ENCODE measurements around the gene C1QL4.
A peak's percentile ranks its signal among the peaks of the same experiment; 100 is the strongest.
"Not testable (repeated sequence)": the region's sequence is repeated elsewhere in the genome, so short reads cannot be mapped to it uniquely, and the experiment has no call there.

C1QL4 gene

GRCh38 chr12:49298160-49298559 is 38.8 kb downstream of the C1QL4 start:
- DNase-seq, result no peak

DNA sequence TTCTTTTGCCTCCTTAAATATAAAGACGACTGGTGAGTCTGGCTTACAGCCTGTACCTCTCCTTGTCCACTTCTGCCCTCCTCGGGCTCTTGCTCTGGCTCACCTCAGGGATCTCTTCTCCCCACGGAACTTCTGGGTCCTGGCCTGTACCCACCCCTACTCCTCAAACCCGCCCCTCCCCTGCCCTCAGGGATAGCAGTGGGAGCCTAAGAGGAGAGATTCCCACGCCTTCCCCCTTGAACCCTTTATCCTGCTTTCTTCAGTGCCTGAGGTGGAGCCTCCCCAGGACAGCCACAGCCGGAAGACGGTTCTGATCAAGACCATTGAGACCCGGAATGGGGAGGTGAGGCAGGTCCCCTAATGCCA is 39.3 kb downstream of the C1QL4 start:
- no peak for DNase-seq

DNA sequence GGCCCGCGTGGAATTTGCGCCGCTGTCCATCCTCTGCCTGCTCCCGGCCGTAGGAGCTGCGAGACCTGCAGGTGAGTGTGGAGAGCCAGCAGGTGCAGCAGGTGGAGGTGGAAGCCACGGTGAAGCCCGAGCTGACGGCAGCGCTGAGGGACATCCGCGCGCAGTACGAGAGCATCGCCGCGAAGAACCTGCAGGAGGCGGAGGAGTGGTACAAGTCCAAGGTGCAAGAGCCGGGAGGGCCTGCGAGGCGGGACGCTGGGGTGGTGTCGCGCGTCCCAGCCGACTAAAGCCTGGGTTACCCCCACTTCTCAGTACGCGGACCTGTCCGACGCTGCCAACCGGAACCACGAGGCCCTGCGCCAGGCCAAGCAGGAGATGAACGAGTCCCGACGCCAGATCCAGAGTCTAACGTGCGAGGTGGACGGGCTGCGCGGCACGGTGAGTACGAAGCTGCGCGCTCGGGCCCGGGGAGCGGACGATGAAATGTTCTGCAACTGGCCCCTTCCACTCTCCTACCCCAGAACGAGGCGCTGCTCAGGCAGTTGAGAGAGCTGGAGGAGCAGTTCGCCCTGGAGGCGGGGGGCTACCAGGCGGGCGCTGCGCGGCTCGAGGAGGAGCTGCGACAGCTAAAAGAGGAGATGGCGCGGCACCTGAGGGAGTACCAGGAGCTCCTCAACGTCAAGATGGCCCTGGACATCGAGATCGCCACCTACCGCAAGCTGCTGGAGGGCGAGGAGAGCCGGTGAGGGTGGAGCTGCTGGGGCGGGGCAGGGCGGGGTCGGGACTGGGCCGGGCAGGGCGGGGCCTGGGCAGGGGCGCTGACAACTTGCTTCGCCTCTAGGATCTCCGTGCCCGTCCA is 39.9 kb downstream of the C1QL4 start:
- DNase-seq, result peak; percentile 6 to 29

DNA sequence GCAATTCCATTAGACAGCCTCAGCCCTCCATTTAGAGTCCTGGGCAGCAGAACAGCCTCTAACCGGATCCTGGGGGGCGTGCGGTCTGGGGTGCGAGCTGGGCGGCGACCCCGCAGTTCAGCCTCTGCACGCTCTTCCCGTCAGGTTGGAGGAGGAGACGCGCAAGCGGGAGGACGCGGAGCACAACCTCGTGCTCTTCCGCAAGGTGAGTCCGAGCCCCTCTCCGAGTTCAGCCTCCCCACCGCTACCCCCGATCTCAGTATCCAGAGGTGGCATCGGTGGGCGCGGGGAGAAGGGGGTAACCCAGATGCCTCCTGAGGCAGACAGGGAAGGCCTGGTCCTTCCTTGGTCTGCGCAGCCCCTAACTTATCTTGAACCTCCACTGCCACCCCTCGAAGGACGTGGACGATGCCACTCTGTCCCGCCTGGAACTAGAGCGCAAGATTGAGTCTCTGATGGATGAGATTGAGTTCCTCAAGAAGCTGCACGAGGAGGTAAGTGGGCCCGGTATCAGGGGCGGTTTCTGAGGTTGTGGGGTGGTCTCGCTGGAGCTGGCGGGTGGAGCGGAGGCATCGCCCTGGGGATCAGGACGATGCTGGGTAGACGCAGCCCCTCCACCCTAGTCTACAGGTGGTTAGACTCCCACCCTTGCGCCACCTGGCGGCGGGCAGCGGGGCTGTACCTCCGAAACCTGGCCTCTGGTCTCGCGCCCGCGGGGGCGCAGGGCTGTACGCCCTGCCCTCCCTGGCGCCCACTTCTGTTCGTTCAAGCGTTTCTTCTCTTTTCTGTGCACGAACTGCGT is 40.8 kb downstream of the C1QL4 start:
- DNase-seq, result peak; percentile 48 to 65

- no peak for DNase-seq
Measured at GRCh38 chr12:49295082-49295936, 41.7 kb downstream of the C1QL4 start, which contains the start of gene PRPH. Gene PRPH (plus strand): TSS chr12:49295147. CDS start chr12:49295201, 54 bp downstream.

- no peak for DNase-seq
Measured at GRCh38 chr12:49294804-49295081, 42.2 kb downstream of the C1QL4 start.

DNA sequence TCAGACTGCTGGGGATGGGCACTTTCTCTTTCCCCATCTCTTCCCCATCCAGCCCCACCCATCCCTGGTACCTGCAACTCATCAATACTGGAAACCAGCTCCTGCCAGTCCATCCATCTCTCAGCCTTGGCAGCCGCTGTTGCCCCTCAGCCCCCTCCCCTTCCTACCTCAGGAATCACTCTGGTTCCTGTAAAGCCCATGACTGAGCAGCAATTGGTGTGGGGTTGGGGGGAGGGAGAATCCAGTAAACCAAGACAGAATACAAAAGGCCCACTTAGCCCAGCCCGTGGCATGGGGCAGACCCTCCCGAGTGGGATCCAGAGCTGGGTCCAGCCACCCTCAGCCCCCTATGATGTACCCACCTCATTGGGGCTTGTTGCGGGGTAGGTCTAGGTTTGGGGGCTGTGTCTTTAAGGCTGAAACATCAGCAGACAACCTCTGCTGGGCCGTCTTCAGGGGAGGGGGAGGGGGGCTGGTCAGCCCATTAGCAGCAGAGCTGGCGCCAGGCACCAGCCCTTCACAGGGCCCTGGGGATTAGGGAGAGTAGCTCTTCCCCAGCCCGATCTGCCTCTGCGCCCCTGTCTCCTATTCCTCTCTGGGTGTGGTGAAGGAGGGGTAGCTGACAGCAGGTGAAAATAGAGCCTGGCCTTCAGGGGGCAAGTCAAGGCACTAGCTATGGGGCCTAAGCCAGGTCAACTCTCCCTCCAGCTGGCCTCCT is 42.7 kb downstream of the C1QL4 start:
- no peak for DNase-seq

DNA sequence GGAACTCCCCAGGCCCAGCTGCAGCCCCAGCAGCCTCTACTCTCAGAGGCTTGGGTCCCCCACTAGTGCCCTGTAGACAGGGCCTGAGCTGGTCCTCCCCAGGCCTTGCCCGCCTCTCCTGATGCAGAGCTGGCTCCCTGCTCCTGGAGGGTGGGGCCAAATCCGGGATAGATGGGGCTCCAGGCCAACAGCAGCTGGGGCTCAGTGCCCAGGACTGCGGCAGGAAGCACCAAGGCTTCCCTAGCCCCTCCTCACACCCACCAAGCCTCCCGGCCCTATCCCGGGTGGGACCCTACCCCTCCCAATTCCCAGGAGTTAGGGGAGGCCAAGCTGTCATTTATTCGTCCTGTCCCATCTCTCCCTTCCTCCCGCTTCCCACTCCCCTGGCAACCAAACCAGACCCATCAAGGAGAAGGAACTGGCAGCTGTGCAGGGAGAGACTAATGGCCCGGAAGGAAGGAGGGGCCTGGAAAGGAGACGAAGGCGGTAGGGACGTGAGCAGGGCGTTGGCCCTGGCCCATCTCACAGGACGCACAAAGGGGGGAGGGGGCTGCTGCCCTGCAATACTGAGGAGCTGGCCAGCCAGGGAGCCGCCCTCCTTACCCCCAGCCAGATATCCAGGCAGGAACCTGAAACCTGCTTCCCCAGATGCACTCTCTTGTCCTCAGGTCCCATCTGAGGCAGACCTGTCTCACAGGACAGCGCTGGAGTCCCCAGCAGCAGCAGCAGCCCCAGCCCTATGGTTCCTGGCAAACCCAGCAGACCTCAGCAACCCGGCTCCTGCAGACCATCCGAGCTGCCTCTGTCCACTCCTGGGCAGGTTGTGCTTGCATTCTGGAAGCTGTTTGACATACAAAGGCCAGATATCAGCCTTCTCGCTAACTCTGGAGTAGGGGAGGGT is 43.7 kb downstream of the C1QL4 start:
- DNase-seq, result no peak

GRCh38 chr12:49292729-49293055 is 44.3 kb downstream of the C1QL4 start:
- DNase-seq, result no peak

- no peak for DNase-seq
Measured at GRCh38 chr12:49288922-49289555, 47.9 kb downstream of the C1QL4 start.

DNA sequence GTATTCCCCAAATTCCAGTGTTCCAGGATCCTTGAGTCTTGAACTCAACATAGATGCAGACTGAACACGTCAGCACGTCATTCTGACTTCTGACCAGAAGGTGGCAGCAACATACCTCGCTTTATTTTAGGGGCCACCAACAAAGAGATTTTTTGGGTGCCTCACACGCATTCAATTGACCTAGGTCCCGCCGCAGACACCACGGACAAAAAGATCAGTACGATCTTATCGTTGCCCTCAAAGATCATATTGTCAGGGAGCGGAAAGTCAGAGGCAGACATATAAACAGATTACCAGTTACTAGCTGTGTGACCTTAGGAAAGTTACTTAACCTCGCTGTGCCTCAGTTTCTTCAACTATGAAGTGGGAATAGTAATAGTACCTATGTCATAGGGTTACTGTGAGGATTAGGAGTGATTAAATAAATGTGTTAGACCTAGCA is 48.6 kb downstream of the C1QL4 start:
- peak; percentile 56 to 57 for DNase-seq

GRCh38 chr12:49287876-49288275 is 49.1 kb downstream of the C1QL4 start:
- no peak for DNase-seq

DNA sequence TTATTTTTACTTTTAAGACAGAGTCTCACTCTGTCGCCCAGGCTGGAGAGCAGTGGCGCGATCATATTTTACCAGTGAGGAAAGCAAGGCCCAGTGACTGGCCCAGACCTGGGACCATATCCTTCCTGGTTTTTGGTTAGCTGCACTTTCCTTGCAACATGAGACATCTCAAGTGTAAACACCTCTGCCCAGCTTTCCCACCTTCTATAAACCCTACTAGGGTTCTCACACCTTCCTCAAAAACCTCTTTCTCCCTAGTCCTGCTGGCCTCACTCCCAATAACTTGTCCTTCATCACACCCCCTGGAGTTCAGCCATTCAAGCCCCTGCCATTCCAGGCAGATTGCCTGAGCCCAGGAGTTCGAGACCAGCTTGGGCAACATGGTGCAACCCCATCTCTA is 52.3 kb downstream of the C1QL4 start:
- DNase-seq, result no peak

DNA sequence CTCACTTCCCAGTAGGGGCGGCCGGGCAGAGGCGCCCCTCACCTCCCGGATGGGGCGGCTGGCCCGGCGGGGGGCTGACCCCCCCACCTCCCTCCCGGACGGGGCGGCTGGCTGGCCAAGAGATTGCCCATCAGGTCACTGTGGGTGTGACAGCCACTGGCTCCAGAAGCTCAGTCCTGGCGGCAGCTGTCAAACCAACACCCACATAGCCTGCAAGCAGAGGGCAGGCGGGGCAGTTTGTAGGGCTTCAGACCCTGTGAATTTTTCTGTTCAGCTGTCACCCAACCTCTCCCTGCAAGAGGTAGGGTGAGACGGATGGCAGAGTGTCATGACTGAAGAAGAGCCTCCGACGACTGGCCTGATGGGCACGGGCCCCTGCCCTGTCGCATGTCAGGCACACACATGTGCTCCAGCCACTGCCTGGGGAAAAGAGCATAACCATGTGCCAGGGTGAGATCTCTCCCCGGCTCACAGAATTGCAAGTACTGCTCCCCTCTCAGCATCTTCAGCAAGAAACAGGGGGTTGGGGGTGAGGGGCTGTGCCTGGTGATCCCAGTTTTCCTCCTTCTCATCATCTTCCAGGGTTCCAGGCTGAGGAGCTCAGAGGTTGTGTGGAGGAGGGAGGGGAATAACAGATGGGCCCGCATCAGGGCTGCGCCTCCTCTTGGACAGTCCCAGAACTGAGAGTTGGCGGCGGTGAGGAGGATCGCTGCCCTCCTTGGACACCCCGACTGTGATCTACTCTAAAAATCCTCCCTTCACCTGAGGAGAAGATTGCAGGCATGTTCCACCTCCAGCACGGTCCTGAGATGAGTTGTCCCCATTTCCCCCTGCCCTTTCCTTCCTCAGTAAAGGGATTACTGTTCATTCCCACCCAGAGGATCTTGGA is 53.2 kb downstream of the C1QL4 start:
- no peak for DNase-seq

- not testable (repeated sequence) for DNase-seq
Measured at GRCh38 chr12:49282740-49283375, 54.1 kb downstream of the C1QL4 start.

Measured in stimulated activated CD4-positive, alpha-beta T cell treated with anti-CD3 and anti-CD28 coated beads, Interleukin-4, amount 100 ng/mL, for 4 hours (primary cell).